HepG2 (cell line): Measurements from ENCODE around the gene MIEF1. TPM values are rescaled to one million over a fixed set of nuclear protein-coding genes. Genes with fewer than 3 reads are reported as not detected.

Experiments
- ARID2 ChIP-seq: sonication (generic); formaldehyde crosslinking; IDR thresholded peaks from 2 replicates; pipeline ENCODE4 v1.8.1; 2022; ENCODE audit warnings: mild to moderate bottlenecking, missing genetic modification reagents, borderline replicate concordance
- CSRNP2 ChIP-seq: sonication (generic); formaldehyde crosslinking; conservative IDR thresholded peaks from 2 replicates; pipeline ENCODE4 v1.8.0; 2022; ENCODE audit warnings: low read depth, missing genetic modification reagents
- E2F2 ChIP-seq: sonication (generic); formaldehyde crosslinking; IDR thresholded peaks from 2 replicates; pipeline ENCODE4 v1.4.0; 2020; ENCODE audit warnings: missing genetic modification reagents, borderline replicate concordance
- FOXP1 ChIP-seq, 2 experiments: fragments of 450-650 bp in 1 of 2; IDR thresholded peaks; 2 replicates each; pipeline ENCODE4 v1.6.1; 2017 to 2018; ENCODE audit warnings: antibody characterized with exemption in 1 of 2
- PCBP2 ChIP-seq: fragments of 200-400 bp; formaldehyde crosslinking; optimal IDR thresholded peaks from 2 replicates; pipeline ENCODE3; 2018; ENCODE audit warnings: low read length, low read depth; ENCODE audit not compliant: poor library complexity, severe bottlenecking
- PREB ChIP-seq: sonication (generic); formaldehyde crosslinking; IDR thresholded peaks from 2 replicates; pipeline ENCODE4 v1.4.0; 2020; ENCODE audit warnings: missing genetic modification reagents
- TEF ChIP-seq: sonication (generic); formaldehyde crosslinking; IDR thresholded peaks from 2 replicates; pipeline ENCODE4 v1.5.0; 2020; ENCODE audit warnings: missing genetic modification reagents
- ZBTB33 ChIP-seq: sonication (generic); formaldehyde crosslinking; IDR thresholded peaks from 2 replicates; pipeline ENCODE4 v1.4.0; 2020; ENCODE audit warnings: missing genetic modification reagents
- ZBTB39 ChIP-seq: sonication (generic); formaldehyde crosslinking; IDR thresholded peaks from 2 replicates; pipeline ENCODE4 v1.5.0; 2020; ENCODE audit warnings: missing genetic modification reagents
- ZEB1 ChIP-seq: IDR thresholded peaks from 2 replicates; pipeline ENCODE4 v1.6.1; 2012; ENCODE audit warnings: mild to moderate bottlenecking, low read depth, inconsistent platforms; ENCODE audit not compliant: insufficient replicate concordance
- ZNF101 ChIP-seq: sonication (generic); formaldehyde crosslinking; IDR thresholded peaks from 2 replicates; pipeline ENCODE4 v1.4.0; 2020; ENCODE audit warnings: mild to moderate bottlenecking, low read depth, missing genetic modification reagents, borderline replicate concordance
- ZNF224 ChIP-seq: sonication (generic); formaldehyde crosslinking; IDR thresholded peaks from 2 replicates; pipeline ENCODE4 v1.5.0; 2020; ENCODE audit warnings: mild to moderate bottlenecking, missing genetic modification reagents
- ZNF574 ChIP-seq: sonication (generic); formaldehyde crosslinking; IDR thresholded peaks from 2 replicates; pipeline ENCODE4 v1.4.0; 2020; ENCODE audit warnings: missing genetic modification reagents
- ZNF790 ChIP-seq: sonication (generic); formaldehyde crosslinking; IDR thresholded peaks from 2 replicates; pipeline ENCODE4 v1.8.0; 2022; ENCODE audit warnings: missing genetic modification reagents, mild to moderate bottlenecking, borderline replicate concordance
- polyA plus RNA-seq, 8 experiments: library from polyadenylated mRNA; depleted of rRNA in 3 of 8; stranded (reverse) in 7 of 8; unstranded in 1 of 8; fragments of >200 nt; fragmentation: Illumina TruSeq in 4 of 8; extraction: Trizol in 4 of 8; gene quantifications; 2 replicates each; pipeline versions ENCODE4 v1.2.1 to v1.2.3, GENCODE V29; 2011 to 2016; ENCODE audit warnings: low read depth in 4 of 8, missing spikeins in 1 of 8, mixed read lengths in 1 of 8; ENCODE audit not compliant: insufficient read depth in 1 of 8
- total RNA-seq, 5 experiments: library from RNA; depleted of rRNA; stranded (reverse); fragments of >200 nt; fragmentation: Illumina TruSeq; extraction: Trizol; gene quantifications; 2 replicates each; pipeline ENCODE4 v1.2.3, GENCODE V29; 2016; ENCODE audit warnings: low read depth in 1 of 5

Gene MIEF1
- total and polyA plus RNA-seq, 2 of the 13 experiments (the other 11 are each of a cell fraction or from before 2014, with no cell fraction given) = 21.7 to 34.8 TPM

- TF ChIP-seq ZBTB39 (CRISPR knock-in tag) (no peak), ZEB1 (no peak), PCBP2 (no peak), ZNF790 (CRISPR knock-in tag) (no peak), FOXP1 (IDR thresholded peaks at IDR 0.05) (no peak), FOXP1 (CRISPR knock-in tag; IDR thresholded peaks at IDR 0.05) (0 out of 2 replicates have a peak, but pooled peaks have one; percentile 34), ZBTB33 (CRISPR knock-in tag) (0 out of 2 replicates have a peak, but pooled peaks have one; percentile 47), ZNF224 (no peak), CSRNP2 (CRISPR knock-in tag) (no peak), PREB (CRISPR knock-in tag) (no peak), ZNF574 (CRISPR knock-in tag) (peak; percentile 35; the same call in 1 of the 2 replicates), E2F2 (no peak), ARID2 (CRISPR knock-in tag) (no peak), ZNF101 (CRISPR knock-in tag) (no peak), TEF (CRISPR knock-in tag) (peak; percentile 82; the same call in 1 of the 2 replicates)
Measured at GRCh38 chr22:39527481-39527961, 25.4 kb downstream of the MIEF1 start (continued).
